Trophoblast cell (in vitro differentiated cells and primary cell): Measurements from ENCODE around the gene TERF2IP. TPM values are rescaled to one million over a fixed set of nuclear protein-coding genes. Genes with fewer than 3 reads are reported as not detected.

Experiments
- DNase-seq, 2 donors: peaks; one replicate each; pipeline ENCODE4 v3.0.0-alpha.2; 2016
- H2AFZ ChIP-seq: 2 replicates; pipeline ENCODE4 v1.6.1; 2013; ENCODE audit warnings: low read length, moderate library complexity, mild to moderate bottlenecking; ENCODE audit not compliant: insufficient read depth, poor library complexity
- H2AK5ac ChIP-seq: 2 replicates; pipeline ENCODE4 v1.6.1; 2013; ENCODE audit warnings: mild to moderate bottlenecking, low read length
- H2BK120ac ChIP-seq: 2 replicates; pipeline ENCODE4 v1.6.1; 2013; ENCODE audit warnings: low read length, mild to moderate bottlenecking, moderate library complexity; ENCODE audit not compliant: insufficient read depth, poor library complexity
- H2BK12ac ChIP-seq: 2 replicates; pipeline ENCODE4 v1.6.1; 2013; ENCODE audit warnings: mild to moderate bottlenecking, low read length, moderate library complexity
- H2BK5ac ChIP-seq: 2 replicates; pipeline ENCODE4 v1.6.1; 2013; ENCODE audit warnings: low read length, low read depth, moderate library complexity, mild to moderate bottlenecking; ENCODE audit not compliant: poor library complexity
- H3K14ac ChIP-seq: 2 replicates; pipeline ENCODE4 v1.6.1; 2013; ENCODE audit warnings: mild to moderate bottlenecking, low read length
- H3K18ac ChIP-seq: 2 replicates; pipeline ENCODE4 v1.6.1; 2013; ENCODE audit warnings: mild to moderate bottlenecking, low read length
- H3K23ac ChIP-seq: 2 replicates; pipeline ENCODE4 v1.6.1; 2013; ENCODE audit warnings: low read length
- H3K27ac ChIP-seq: 2 replicates; pipeline ENCODE4 v1.5.1; 2013; ENCODE audit warnings: low read depth, mild to moderate bottlenecking, inconsistent platforms, low read length, moderate library complexity
- H3K27me3 ChIP-seq: 2 replicates; pipeline ENCODE4 v1.6.1; 2013; ENCODE audit warnings: inconsistent platforms, mild to moderate bottlenecking, low read length, moderate library complexity; ENCODE audit not compliant: insufficient read depth
- H3K36me3 ChIP-seq, 2 experiments: 1 replicate in 1 of 2; 2 replicates in 1 of 2; pipeline ENCODE4 v1.6.1; 2013; ENCODE audit warnings: low read length in 2 of 2, mild to moderate bottlenecking in 2 of 2, moderate library complexity in 1 of 2; ENCODE audit not compliant: insufficient read depth in 2 of 2, control insufficient read depth in 1 of 2
- H3K4ac ChIP-seq: 2 replicates; pipeline ENCODE4 v1.6.1; 2013; ENCODE audit warnings: low read depth, mild to moderate bottlenecking, low read length, moderate library complexity
- H3K4me1 ChIP-seq, 2 experiments: 1 replicate in 1 of 2; 2 replicates in 1 of 2; pipeline ENCODE4 v1.6.1; 2013; ENCODE audit warnings: low read length in 2 of 2, mild to moderate bottlenecking in 2 of 2, moderate library complexity in 1 of 2; ENCODE audit not compliant: insufficient read depth in 2 of 2, control insufficient read depth in 1 of 2
- H3K4me2 ChIP-seq: 2 replicates; pipeline ENCODE4 v1.6.1; 2013; ENCODE audit warnings: inconsistent platforms, mild to moderate bottlenecking, low read length, moderate library complexity
- H3K4me3 ChIP-seq: 2 replicates; pipeline ENCODE4 v1.5.1; 2013; ENCODE audit warnings: mild to moderate bottlenecking, low read depth, low read length, inconsistent platforms
- H3K79me1 ChIP-seq: one replicate; pipeline ENCODE4 v1.6.1; 2013; ENCODE audit warnings: low read length
- H3K79me2 ChIP-seq: 2 replicates; pipeline ENCODE4 v1.6.1; 2013; ENCODE audit warnings: low read length, mild to moderate bottlenecking; ENCODE audit not compliant: control insufficient read depth, insufficient read depth, poor library complexity
- H3K9ac ChIP-seq: 2 replicates; pipeline ENCODE4 v1.6.1; 2013; ENCODE audit warnings: mild to moderate bottlenecking, low read length
- H3K9me3 ChIP-seq: 2 replicates; pipeline ENCODE4 v1.6.1; 2013; ENCODE audit warnings: low read depth, mild to moderate bottlenecking, control low read depth, inconsistent platforms, low read length; ENCODE audit not compliant: insufficient read depth
- H4K12ac ChIP-seq: 2 replicates; pipeline ENCODE4 v1.6.1; 2013; ENCODE audit warnings: low read depth, mild to moderate bottlenecking, low read length, moderate library complexity
- H4K8ac ChIP-seq: 2 replicates; pipeline ENCODE4 v1.6.1; 2013; ENCODE audit warnings: low read depth, mild to moderate bottlenecking, low read length, moderate library complexity
- H4K91ac ChIP-seq: one replicate; pipeline ENCODE4 v1.6.1; 2013; ENCODE audit warnings: low read depth, mild to moderate bottlenecking, low read length, moderate library complexity
- WGBS: extraction: QIAGEN DNeasy Blood & Tissue Kit; methylation state at CpG from one replicate; pipeline ENCODE4 v1.1.7; 2013; ENCODE audit warnings: missing lambda C conversion rate; ENCODE audit not compliant: insufficient read length, insufficient coverage; ENCODE audit errors: extremely low coverage; 5-methylcytosine and 5-hydroxymethylcytosine counted together
- polyA plus RNA-seq: library from polyadenylated mRNA; stranded (reverse); fragments of 200-250 nt; gene quantifications from 2 replicates; pipeline ENCODE4 v1.2.3, GENCODE V29; 2013

Gene TERF2IP, protein sequence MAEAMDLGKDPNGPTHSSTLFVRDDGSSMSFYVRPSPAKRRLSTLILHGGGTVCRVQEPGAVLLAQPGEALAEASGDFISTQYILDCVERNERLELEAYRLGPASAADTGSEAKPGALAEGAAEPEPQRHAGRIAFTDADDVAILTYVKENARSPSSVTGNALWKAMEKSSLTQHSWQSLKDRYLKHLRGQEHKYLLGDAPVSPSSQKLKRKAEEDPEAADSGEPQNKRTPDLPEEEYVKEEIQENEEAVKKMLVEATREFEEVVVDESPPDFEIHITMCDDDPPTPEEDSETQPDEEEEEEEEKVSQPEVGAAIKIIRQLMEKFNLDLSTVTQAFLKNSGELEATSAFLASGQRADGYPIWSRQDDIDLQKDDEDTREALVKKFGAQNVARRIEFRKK
- 24.5 and 24.6 TPM in 2 replicates for polyA plus RNA-seq

DNA sequence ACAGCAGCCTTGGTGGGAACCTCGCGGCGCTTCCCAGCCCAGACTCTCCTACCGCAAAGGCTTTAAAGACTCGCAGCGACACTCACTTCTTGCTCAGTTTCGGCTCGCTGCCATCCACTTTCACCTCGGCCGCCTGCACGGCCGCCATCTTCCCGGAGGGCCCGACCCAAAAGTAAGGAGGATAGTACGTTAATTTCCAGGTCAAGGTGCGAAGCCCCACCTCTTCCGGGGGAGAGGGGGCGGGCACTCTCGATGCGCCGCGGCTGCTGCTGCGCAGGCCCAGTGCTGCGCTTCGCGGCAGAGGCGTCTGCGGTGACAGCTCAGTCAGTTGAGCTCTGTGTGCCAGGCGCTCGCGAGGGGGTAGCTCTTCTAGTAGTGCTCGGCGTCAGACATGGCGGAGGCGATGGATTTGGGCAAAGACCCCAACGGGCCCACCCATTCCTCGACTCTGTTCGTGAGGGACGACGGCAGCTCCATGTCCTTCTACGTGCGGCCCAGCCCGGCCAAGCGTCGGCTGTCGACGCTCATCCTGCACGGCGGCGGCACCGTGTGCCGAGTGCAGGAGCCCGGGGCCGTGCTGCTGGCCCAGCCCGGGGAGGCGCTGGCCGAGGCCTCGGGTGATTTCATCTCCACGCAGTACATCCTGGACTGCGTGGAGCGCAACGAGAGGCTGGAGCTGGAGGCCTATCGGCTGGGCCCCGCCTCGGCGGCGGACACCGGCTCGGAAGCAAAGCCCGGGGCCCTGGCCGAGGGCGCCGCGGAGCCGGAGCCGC lies at the start of gene TERF2IP, which contains the start of gene KARS1:
TERF2IP (plus strand) TSS at position 282 of the 773 bp plus-strand sequence; CDS start at position 392, 110 bp downstream.
KARS1 (minus strand) TSS at position 174 of the 773 bp plus-strand sequence; CDS start at position 148, 26 bp downstream.
- peaks cover 6 to 9% of the 10 kb centered on the region in 2 experiments for H3K36me3 ChIP-seq
- H4K8ac ChIP-seq, result peak within 1 kb of the TSS; percentile 88

DNA sequence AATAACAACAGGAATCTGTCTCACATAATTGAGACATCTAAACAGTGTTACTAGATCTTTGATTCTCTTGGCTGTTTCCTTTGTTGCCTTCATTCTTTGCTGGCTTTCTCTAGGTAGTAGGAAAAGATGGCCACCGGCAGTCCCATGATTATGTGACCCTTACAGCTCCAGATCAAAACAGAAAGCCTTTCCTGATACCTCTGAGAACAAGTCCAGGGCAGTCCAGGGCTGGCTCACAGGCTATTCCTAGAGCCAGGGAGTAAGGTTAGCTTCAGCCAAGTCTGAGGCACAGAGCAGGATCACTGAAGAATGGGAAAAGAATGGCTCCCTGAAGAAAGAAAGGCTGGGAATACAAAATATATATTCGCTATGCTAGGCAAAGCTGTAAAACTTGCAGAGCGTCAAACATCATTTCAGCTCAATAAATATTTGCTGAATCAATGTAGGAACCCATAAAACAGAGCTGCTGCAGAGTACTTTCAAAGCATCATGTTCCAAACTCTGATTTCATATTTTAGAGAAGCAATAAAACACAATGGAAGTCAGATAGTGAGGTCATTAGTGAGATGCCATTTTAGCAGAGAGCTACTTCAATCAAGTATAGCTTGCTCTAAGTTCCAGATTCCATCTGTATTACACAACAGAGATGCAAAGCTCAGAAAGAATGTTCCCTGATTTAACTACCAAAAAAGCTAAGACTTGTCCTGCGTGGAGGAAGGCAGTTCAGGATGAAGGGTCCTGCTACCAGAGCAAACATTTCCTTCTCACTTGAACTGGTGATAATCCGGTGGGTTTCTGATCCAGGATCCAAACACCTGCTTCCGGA lies 47.9 kb upstream of the TERF2IP start:
- H4K91ac ChIP-seq, result no peak overlapping the region
- H3K18ac ChIP-seq, result no peak overlapping the region
- H3K79me1 ChIP-seq, result no peaks in the 10 kb centered on the region
- peaks cover 1% of the 10 kb centered on the region for H3K9me3 ChIP-seq
- H2BK12ac ChIP-seq, result no peak overlapping the region
- no peaks in the 10 kb centered on the region for H3K79me2 ChIP-seq
- no peak overlapping the region for H3K27ac ChIP-seq
- H2BK5ac ChIP-seq, result no peak overlapping the region
- no peak overlapping the region for H2AK5ac ChIP-seq
- H3K27me3 ChIP-seq, result no peaks in the 10 kb centered on the region
- no CpG with 5 or more reads among the region's 6 CpGs for WGBS
- H3K4ac ChIP-seq, result no peak overlapping the region
- no peak overlapping the region for H3K9ac ChIP-seq
- H3K14ac ChIP-seq, result no peak overlapping the region
- DNase-seq, result peak in 1 of 2 donors; percentile 63
- no peak overlapping the region for H3K23ac ChIP-seq
- no peak overlapping the region for H4K12ac ChIP-seq
- H4K8ac ChIP-seq, result no peak overlapping the region
- no peaks in the 10 kb centered on the region for H3K4me1 ChIP-seq
- no peak overlapping the region for H3K4me2 ChIP-seq
- H3K36me3 ChIP-seq, result peaks cover 12 to 43% of the 10 kb centered on the region in 2 experiments
- H2BK120ac ChIP-seq, result no peak overlapping the region
- no peak overlapping the region for H2AFZ ChIP-seq
- peak overlapping the region; percentile 50 for H3K4me3 ChIP-seq

More for the DNA sequence above, at the start of gene TERF2IP, which contains the start of gene KARS1:
- H3K27ac ChIP-seq, result peak within 1 kb of the TSS; percentile 60
- no peak within 1 kb of the TSS for H2BK12ac ChIP-seq
- H4K12ac ChIP-seq, result peak within 1 kb of the TSS; percentile 56
- H4K91ac ChIP-seq, result peak within 1 kb of the TSS; percentile 62
- H3K79me2 ChIP-seq, result peaks cover 18% of the 10 kb centered on the region
- peak within 1 kb of the TSS; percentile 82 for H3K14ac ChIP-seq
- no peaks in the 10 kb centered on the region for H3K27me3 ChIP-seq
- peak within 1 kb of the TSS; percentile 78 for H3K4me2 ChIP-seq
- H2BK120ac ChIP-seq, result peak within 1 kb of the TSS; percentile 45
- peak within 1 kb of the TSS; percentile 91 for H3K4me3 ChIP-seq
- peaks cover 3 to 13% of the 10 kb centered on the region in 2 experiments for H3K4me1 ChIP-seq
- peak within 1 kb of the TSS; percentile 68 for H2BK5ac ChIP-seq
- peak within 1 kb of the TSS; percentile 93 for H3K9ac ChIP-seq
- H3K23ac ChIP-seq, result no peak within 1 kb of the TSS
- peak within 1 kb of the TSS; percentile 38 for H3K18ac ChIP-seq
- H3K79me1 ChIP-seq, result peaks cover 14% of the 10 kb centered on the region
- WGBS, result no CpG with 5 or more reads among the region's 76 CpGs
- no peaks in the 10 kb centered on the region for H3K9me3 ChIP-seq
- peak; percentile 94 to 96 for DNase-seq
- H2AK5ac ChIP-seq, result peak within 1 kb of the TSS; percentile 73
- H2AFZ ChIP-seq, result peak within 1 kb of the TSS; percentile 59
- peak within 1 kb of the TSS; percentile 89 for H3K4ac ChIP-seq

DNA sequence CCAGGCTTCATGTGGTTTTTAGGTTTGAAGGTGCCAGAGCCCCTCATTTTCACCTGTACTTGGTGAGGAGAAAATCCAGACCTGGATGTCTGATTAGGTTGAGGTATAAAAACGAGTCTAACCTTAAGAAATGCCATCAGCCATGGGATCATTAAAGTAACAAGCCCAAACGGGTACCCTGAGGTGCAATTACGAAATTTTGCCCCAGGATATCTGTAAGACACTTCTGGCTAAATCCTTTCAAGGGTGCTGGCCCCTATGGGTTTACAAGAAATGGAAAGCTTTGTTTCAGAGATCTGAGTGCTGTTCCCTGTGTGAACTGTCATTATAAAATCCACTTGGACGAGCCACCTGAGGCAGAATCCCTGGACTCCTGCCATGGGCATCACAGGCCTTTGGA lies 44.3 kb upstream of the TERF2IP start:
- Histone ChIP-seq H3K23ac (no peak overlapping the region), H3K4ac (no peak overlapping the region), H2BK120ac (no peak overlapping the region), H2AFZ (no peak overlapping the region), H2AK5ac (no peak overlapping the region), H4K91ac (no peak overlapping the region), H4K8ac (no peak overlapping the region), H3K4me3 (no peak overlapping the region), H3K4me1 (no peaks in the 10 kb centered on the region), H3K36me3 (peaks cover 11 to 47% of the 10 kb centered on the region in 2 experiments), H4K12ac (no peak overlapping the region), H3K14ac (no peak overlapping the region), H3K27me3 (no peaks in the 10 kb centered on the region), H3K79me2 (no peaks in the 10 kb centered on the region), H2BK12ac (no peak overlapping the region), H3K9me3 (peaks cover 1% of the 10 kb centered on the region), H2BK5ac (no peak overlapping the region), H3K9ac (no peak overlapping the region), H3K4me2 (no peak overlapping the region), H3K18ac (no peak overlapping the region), H3K27ac (no peak overlapping the region), H3K79me1 (no peaks in the 10 kb centered on the region)
- no CpG with 5 or more reads among the region's 4 CpGs for WGBS
- DNase-seq, result peak; percentile 55 to 92

DNA sequence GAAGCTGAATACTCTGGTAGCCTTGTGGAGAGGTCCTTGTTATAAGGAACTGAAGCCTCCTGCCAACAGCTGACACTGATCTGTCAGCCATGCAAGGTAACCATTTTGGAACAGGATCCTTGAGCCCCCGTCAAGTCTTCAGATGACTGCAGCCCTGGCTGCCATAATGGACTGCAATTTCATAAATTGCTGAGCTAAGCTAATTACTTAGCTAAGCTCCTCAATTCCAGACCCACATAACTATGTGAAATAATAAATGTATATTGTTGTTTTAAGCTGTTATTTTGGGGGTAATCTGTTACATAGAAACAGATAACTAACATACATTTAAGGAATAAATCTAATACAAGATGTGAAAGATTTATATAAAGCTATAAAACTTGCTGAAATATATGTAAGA lies 41.1 kb upstream of the TERF2IP start:
- Histone ChIP-seq H3K4me2 (no peak overlapping the region), H3K27me3 (no peaks in the 10 kb centered on the region), H4K12ac (no peak overlapping the region), H3K4ac (no peak overlapping the region), H3K18ac (no peak overlapping the region), H3K14ac (no peak overlapping the region), H3K23ac (no peak overlapping the region), H3K36me3 (peaks cover 14 to 45% of the 10 kb centered on the region in 2 experiments), H3K4me1 (no peaks in the 10 kb centered on the region), H4K91ac (no peak overlapping the region), H4K8ac (no peak overlapping the region), H2BK5ac (no peak overlapping the region), H3K79me2 (no peaks in the 10 kb centered on the region), H2AK5ac (no peak overlapping the region), H3K27ac (no peak overlapping the region), H3K79me1 (no peaks in the 10 kb centered on the region), H3K4me3 (no peak overlapping the region), H2BK120ac (no peak overlapping the region), H2BK12ac (no peak overlapping the region), H3K9ac (no peak overlapping the region), H3K9me3 (peaks cover 1% of the 10 kb centered on the region), H2AFZ (no peak overlapping the region)
- DNase-seq, result no peak
- no CpG with 5 or more reads among the region's 1 CpG for WGBS
